ENCODE data around the gene AGO1.
"Not testable (repeated sequence)": the region's sequence is repeated elsewhere in the genome, so short reads cannot be mapped to it uniquely, and the experiment has no call there.

AGO1 gene

DNA sequence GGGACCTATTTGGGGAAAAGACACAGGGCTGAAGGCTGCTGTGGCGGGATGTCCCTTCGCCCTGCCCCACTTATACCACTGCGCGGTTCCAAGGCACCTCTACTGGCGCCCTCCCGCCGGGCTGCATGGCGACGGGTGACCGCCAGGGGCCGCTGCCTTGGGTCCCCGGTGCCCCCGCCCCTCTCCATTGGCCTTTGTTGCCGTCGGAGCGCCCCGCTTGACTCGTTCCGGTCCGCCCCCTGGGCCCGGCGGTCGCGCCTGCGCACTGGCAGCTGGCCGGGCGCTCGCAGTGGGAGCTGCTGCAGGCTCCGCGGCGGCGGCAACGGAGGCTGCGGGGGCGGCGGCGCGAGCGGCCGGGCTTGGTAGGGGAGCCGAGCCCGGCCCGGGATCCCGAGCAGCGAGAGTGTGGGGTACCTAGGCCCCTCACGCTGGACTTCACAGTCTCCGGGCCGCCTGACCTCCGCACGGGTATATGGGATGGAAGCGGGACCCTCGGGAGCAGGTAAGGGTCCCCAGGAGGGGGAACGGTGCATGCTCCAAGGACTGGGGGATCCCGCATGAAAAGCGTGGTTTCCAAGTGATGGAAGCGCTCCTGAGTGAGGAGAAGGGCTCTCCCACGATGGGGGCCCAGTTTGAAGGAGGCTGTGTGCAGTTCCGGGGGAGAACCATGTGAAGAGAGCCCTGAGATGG lies at the start of gene AGO1:
Gene AGO1 (plus strand): TSS at position 265 of the 690 bp plus-strand sequence. CDS start 213 bp downstream, at position 478.
- DNase-seq = peak; percentile 77 to 83

DNA sequence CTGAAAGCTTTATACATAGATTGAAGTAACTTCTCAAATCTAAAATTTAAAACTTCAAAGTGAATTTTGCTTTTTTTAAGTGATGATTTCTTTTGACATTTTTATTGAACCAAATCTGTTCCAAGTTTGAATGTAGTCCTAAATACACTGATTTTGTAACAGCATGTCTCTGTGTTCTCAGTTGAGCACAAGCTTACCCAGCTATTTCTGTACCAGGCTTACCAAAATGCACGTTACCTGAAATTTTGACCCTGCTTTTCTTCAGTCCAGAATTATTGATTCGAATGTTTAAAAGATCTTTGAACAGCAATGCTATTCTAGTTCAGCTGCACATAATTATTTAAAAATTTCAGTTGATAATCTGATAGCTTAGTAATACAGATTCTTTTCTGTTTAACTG lies 49.6 kb upstream of the AGO1 start:
- DNase-seq = no peak

DNA sequence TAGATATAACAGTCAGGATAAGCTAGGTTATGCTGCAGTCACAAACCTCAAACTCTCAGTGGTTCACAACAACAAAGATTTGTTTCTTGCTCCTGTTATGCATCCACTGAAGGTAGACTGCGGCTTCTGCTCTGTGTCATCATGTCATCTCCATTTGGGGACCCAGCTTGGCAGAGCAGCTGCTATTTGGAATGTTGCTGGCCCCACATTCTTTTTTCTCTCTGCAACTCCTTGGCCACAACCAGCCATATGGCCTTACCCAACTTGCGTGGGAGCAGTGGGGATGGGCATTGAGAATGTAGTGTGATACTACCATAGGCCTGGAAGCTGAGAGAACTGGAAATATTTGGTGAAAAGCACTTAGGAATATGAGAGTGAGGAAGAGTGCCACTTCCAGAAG lies 48.8 kb upstream of the AGO1 start:
- DNase-seq = no peak

GRCh38 chr1:35835398-35835797 lies 47.6 kb upstream of the AGO1 start:
- no peak for DNase-seq

- DNase-seq = no peak
Measured at GRCh38 chr1:35836734-35837133, 46.3 kb upstream of the AGO1 start.

GRCh38 chr1:35838693-35839245 lies 44.2 kb upstream of the AGO1 start:
- no peak for DNase-seq

GRCh38 chr1:35844826-35845225 lies 38.2 kb upstream of the AGO1 start:
- DNase-seq = no peak

- DNase-seq = no peak
Measured at GRCh38 chr1:35845766-35846165, 37.2 kb upstream of the AGO1 start.

DNA sequence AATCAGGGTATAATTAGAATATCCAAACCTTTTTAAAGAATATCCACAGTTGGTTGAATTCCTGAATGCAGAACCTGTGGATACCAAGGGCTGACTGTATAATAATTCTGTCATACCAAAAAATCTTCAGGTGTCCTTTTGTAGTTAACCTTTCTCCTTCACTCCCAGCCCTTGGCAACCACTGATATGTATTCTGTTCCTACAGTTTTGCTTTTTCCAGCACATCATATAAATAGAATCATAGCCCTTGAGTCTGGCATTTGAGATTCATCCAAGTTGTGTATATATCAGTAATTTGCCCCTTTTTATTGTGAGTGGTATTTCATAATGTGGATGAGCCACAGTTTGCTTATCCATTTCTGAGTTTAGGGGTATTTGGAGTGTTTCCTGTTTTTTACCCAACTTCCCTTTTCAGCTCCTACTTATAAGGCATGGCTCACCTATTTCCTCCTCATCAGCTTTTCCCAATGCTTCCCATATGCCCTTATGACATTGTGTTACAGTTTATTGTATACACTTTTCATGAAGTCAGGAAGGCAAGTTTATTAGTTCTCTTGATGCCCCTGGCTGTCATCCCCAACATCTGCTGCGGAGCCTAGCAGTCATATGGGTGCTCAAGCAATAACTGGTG lies 35.0 kb upstream of the AGO1 start:
- DNase-seq = no peak

- no peak for DNase-seq
Measured at GRCh38 chr1:35850051-35850450, 33.0 kb upstream of the AGO1 start.

DNA sequence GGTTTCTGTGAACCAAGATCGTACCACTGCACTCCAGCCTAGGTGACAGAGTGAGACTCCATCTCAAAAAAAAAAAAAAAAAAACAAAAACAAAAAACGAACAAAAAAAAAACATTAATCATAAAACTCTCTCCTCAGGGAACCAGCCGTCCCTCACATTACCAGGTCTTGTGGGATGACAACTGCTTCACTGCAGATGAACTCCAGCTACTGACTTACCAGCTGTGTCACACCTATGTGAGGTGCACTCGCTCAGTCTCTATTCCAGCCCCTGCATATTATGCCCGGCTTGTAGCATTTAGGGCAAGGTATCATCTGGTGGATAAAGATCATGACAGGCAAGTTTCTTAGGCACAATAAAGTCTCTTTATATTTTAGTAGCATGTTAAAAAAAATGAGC lies 32.3 kb upstream of the AGO1 start:
- DNase-seq = no peak

DNA sequence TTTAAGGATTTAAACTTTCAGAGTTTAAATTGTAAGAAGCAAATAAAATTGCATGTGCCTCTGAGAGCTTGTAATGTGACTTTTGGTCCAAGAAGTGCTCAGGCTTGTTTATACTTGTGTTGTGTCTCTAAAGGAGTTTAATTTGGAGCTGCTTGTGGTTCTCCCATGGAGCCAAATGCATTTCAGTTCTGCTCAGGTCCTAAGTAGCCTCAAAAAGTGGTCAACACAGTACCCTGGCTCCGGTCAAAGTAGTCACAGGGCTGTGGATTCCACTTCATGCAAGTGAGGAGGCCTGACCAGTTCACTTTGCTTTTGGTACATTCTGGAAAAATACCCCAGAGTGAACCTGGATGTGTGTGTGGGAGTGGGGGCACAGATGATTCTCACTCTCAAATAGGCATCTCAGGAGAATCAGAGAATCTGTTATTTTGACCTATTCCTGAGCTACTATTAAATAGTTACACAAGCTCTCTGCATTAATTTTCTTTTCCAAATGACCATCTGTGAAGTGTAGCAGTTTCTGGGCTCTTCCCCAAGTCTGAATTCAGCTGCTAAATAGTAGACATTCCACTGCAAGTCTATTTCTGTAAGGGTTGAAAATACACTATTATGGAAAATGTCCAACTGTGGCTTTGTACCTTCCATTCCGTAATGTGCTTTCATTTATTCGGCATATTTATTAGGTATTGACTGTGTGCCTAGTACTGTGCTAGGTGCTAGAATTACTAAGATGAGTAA lies 31.7 kb upstream of the AGO1 start:
- no peak for DNase-seq

DNA sequence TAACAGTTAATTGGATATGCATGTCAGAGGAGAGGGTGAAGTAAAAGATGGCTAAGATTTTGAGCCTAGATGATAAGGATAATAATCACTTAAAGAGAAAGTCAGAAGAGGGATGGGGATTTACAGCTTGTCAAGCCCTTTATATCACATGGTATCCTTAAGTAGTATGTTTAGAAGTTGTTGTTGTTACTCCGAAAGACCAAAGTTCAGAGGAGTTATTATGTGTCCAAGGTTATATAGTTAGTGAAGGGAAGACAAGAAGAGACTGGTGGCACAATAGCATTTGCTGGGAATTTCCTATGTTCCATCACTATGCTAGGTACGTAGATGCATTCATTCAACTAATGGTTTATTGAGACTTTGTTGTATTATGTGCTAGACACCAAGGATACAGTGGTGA lies 30.8 kb upstream of the AGO1 start:
- DNase-seq = no peak

- no peak for DNase-seq
Measured at GRCh38 chr1:35854989-35855700, 27.9 kb upstream of the AGO1 start.

DNA sequence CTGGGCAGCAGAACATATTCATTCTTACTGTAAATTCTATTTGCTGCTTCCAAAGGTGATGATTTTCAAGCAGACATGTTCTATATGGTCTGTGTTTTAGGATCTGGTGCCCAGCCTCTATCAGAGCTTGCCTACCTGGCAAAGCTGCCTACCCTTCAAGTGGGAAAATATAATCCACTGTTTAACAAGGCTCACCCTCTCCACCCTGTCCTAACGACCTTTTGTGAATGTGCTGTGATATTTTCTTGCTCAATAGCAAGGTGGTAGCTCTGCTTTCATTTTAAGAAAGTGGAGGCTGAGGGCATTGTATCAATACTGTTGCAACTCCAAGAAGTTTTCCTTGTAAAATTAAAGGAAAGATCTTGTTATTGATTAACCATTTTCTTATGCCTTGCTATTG lies 26.0 kb upstream of the AGO1 start:
- DNase-seq = no peak

DNA sequence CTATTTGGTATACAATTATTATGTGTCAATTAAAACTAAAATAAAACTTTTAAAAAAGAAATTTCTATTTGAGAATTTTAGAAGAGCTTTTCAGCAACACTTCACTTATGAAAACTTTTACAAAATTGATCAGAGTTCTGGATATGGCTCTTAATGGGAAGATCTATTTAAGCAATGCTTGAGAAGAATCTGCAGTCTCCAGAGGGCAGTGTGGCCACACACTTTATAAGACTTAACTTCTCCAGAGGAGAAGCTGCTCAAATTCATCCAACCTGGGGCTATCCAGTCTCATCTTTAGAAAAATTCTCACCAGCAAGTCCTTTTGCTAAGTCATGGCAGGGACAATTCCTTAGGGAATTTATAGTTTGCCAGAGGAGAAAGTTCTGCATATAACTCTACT lies 25.2 kb upstream of the AGO1 start:
- no peak for DNase-seq

DNA sequence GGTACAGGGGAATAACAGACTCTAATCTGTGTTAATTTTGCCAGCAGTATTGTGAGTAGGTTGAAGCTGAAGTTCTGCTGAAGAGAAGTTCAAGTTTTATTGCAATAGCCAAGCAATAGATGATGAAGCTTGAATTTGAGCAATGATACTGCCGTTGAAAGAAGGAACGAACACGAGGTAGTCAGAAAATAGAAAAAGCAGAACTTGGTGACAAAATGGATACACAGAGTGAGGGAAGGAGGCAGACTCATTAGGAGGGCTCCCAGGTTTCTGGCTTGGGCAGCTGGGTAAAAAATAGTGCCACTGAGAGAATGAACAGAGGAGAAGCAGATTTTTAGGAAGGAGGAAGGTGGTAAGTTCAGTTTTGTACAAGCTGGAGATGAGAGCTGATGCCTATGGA lies 22.3 kb upstream of the AGO1 start:
- peak in 1 of 2 donors; percentile 40 for DNase-seq

GRCh38 chr1:35863136-35863535 lies 19.9 kb upstream of the AGO1 start:
- DNase-seq = no peak

GRCh38 chr1:35863881-35864625 lies 19.0 kb upstream of the AGO1 start:
- DNase-seq = no peak

DNA sequence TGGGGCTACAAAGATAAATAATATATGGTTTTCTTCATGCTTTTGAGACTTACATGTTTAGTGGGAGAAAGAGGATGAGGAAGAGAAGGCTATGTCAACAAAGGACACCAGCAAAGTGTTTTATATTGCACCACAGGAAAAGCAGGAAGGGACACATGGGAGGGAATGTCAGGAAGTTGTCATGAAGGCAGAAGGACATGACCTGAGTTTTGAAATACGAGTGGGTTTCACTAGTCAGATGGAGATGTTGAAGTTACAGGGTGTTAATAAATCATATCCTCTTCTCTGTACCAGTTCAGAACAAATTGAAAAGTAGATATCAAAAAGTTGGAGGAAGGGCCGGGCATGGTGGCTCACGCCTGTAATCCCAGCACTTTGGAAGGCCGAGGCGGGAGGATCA lies 18.2 kb upstream of the AGO1 start:
- no peak for DNase-seq

DNA sequence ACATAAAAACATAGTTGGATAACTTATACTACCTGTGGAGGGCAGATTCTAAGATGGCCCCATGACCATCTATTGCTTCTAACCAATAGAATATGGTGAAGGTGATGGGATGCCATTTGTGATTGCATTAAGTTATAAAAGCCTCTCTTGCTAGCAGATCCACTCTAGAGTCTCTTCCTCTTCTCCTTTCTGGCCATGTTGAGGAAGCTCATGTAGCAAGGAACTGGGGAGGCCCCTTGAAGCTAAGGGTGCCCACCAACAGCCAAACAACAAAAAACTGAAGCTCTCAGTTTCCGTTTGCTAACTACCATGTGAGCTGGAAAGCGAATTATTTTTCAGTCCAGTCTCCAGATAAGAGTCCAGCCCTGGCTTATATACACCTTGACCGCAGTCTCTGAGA lies 16.0 kb upstream of the AGO1 start:
- peak in 1 of 2 donors; percentile 32 for DNase-seq

- DNase-seq = not testable (repeated sequence)
Measured at GRCh38 chr1:35869245-35869950, 13.6 kb upstream of the AGO1 start.
